Measurements from ENCODE around the gene CWC15. TPM values are rescaled to one million over a fixed set of nuclear protein-coding genes. Genes with fewer than 3 reads are reported as not detected.

CWC15 gene
- total and polyA plus RNA-seq, 4 donors, result 17.6 to 47.0 (median 20.9) TPM

DNA sequence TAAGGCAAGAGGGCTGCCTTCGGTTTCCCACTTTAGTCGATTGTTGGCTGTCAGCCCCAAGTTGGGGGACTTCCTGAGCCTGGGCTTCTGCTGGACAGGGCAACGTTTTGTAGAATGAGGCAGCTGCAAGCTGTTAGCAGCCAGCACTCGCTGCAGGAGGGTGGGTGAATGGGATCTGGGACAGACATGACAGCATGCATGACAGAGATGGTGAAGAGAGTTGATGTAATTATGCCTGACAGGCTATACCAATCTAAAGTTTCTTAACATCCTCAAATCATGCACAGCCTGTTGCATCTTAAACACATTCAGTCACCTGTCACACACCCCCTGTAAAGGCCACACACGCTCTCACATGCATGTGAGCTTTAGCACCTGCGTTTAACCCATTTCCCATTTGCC lies 49.2 kb downstream of the CWC15 start:
- no peak for DNase-seq (ENCODE audit: low spot score)
- H3K36me3 ChIP-seq (ENCODE audit: control insufficient read depth in 4 of 4, insufficient read depth in 3 of 4, low read depth in 1 of 4, low read length in 3 of 4), result no peaks in the 10 kb centered on the region
- 66% methylated on average over 6 of the region's 6 CpGs for WGBS
- H3K27me3 ChIP-seq (ENCODE audit: control insufficient read depth in 4 of 4, insufficient read depth in 4 of 4, low read length in 3 of 4), result no peaks in the 10 kb centered on the region
- peaks cover 1 to 12% (median 8%) of the 10 kb centered on the region in 4 donors for H3K4me1 ChIP-seq (ENCODE audit: control insufficient read depth in 4 of 4, insufficient read depth in 4 of 4, low read length in 3 of 4)
- H3K9ac ChIP-seq (ENCODE audit: low read depth in 1 of 2, low read length in 2 of 2), result no peak overlapping the region
- TF ChIP-seq ZBTB33 (IDR thresholded peaks at IDR 0.05) (no peak), GABPA (IDR thresholded peaks at IDR 0.05 in 1 of 2, conservative IDR thresholded peaks at IDR 0.05 in 1 of 2) (no peak), REST (IDR thresholded peaks at IDR 0.05) (no peak), ATF3 (IDR thresholded peaks at IDR 0.05) (no peak)
- H3K9me3 ChIP-seq (ENCODE audit: control insufficient read depth in 4 of 4, low read length in 3 of 4), result no peaks in the 10 kb centered on the region
- peak overlapping the region in 1 of 2 donors; percentile 38 for H3K27ac ChIP-seq (ENCODE audit: low read depth in 1 of 2, low read length in 2 of 2)
- no peak overlapping the region for H3K4me3 ChIP-seq (ENCODE audit: low read depth in 1 of 3, low read length in 3 of 3)

- Histone ChIP-seq H3K9ac (ENCODE audit: low read depth in 1 of 2, low read length in 2 of 2) (no peak overlapping the region), H3K9me3 (ENCODE audit: control insufficient read depth in 4 of 4, low read length in 3 of 4) (no peaks in the 10 kb centered on the region), H3K27me3 (ENCODE audit: control insufficient read depth in 4 of 4, insufficient read depth in 4 of 4, low read length in 3 of 4) (no peaks in the 10 kb centered on the region), H3K4me1 (ENCODE audit: control insufficient read depth in 4 of 4, insufficient read depth in 4 of 4, low read length in 3 of 4) (peaks cover 1 to 12% (median 8%) of the 10 kb centered on the region in 4 donors), H3K27ac (ENCODE audit: low read depth in 1 of 2, low read length in 2 of 2) (no peak overlapping the region), H3K36me3 (ENCODE audit: control insufficient read depth in 4 of 4, insufficient read depth in 3 of 4, low read depth in 1 of 4, low read length in 3 of 4) (no peaks in the 10 kb centered on the region), H3K4me3 (ENCODE audit: low read depth in 1 of 3, low read length in 3 of 3) (no peak overlapping the region)
- DNase-seq (ENCODE audit: low spot score), result no peak
- WGBS, result 94% methylated on average over 2 of the region's 2 CpGs
- TF ChIP-seq EGR1 (IDR thresholded peaks at IDR 0.05; ENCODE audit: low read depth in 2 of 2) (no peak), REST (IDR thresholded peaks at IDR 0.05) (no peak), FOXA2 (IDR thresholded peaks at IDR 0.05) (no peak), ATF3 (IDR thresholded peaks at IDR 0.05) (no peak), HNF4A (conservative IDR thresholded peaks at IDR 0.05) (no peak), TAF1 (conservative IDR thresholded peaks at IDR 0.05) (no peak), RXRA (IDR thresholded peaks at IDR 0.05) (no peak), GABPA (IDR thresholded peaks at IDR 0.05 in 1 of 2, conservative IDR thresholded peaks at IDR 0.05 in 1 of 2) (no peak), YY1 (IDR thresholded peaks at IDR 0.05) (no peak), RAD21 (IDR thresholded peaks at IDR 0.05) (no peak), JUND (IDR thresholded peaks at IDR 0.05) (no peak), SP1 (IDR thresholded peaks at IDR 0.05) (no peak), FOXA1 (IDR thresholded peaks at IDR 0.05) (no peak), HNF4G (IDR thresholded peaks at IDR 0.05) (no peak), NR2F2 (IDR thresholded peaks at IDR 0.05) (no peak), ZBTB33 (IDR thresholded peaks at IDR 0.05) (no peak)
- TF ChIP-seq, protein P1, sequence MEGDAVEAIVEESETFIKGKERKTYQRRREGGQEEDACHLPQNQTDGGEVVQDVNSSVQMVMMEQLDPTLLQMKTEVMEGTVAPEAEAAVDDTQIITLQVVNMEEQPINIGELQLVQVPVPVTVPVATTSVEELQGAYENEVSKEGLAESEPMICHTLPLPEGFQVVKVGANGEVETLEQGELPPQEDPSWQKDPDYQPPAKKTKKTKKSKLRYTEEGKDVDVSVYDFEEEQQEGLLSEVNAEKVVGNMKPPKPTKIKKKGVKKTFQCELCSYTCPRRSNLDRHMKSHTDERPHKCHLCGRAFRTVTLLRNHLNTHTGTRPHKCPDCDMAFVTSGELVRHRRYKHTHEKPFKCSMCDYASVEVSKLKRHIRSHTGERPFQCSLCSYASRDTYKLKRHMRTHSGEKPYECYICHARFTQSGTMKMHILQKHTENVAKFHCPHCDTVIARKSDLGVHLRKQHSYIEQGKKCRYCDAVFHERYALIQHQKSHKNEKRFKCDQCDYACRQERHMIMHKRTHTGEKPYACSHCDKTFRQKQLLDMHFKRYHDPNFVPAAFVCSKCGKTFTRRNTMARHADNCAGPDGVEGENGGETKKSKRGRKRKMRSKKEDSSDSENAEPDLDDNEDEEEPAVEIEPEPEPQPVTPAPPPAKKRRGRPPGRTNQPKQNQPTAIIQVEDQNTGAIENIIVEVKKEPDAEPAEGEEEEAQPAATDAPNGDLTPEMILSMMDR (IDR thresholded peaks at IDR 0.05; ENCODE audit: low read depth, low read length, missing input control), result no peak
- TF ChIP-seq, protein P2, sequence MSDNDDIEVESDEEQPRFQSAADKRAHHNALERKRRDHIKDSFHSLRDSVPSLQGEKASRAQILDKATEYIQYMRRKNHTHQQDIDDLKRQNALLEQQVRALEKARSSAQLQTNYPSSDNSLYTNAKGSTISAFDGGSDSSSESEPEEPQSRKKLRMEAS (IDR thresholded peaks at IDR 0.05), result no peak
These were observed 50.4 kb downstream of the CWC15 start for GRCh38 chr11:94923004-94923334.

All from liver (tissue), 9 donors.